Measurements from ENCODE around the gene OVOL2.

Gene OVOL2

GRCh38 chr20:18058661-18059467 is 1.1 kb upstream of the OVOL2 start:
- Histone ChIP-seq H3K4me1 (ENCODE audit: control insufficient read depth, insufficient read depth, low read depth, low read length) (peaks cover 24% of the 10 kb centered on the region), H3K4me2 (ENCODE audit: low read length, poor library complexity, severe bottlenecking) (peak overlapping the region; percentile 45), H2BK12ac (ENCODE audit: low read length in 2 of 2) (no peak overlapping the region), H3K9ac (ENCODE audit: low read length) (no peak overlapping the region), H3K9me3 (ENCODE audit: control insufficient read depth, low read length) (no peaks in the 10 kb centered on the region), H4K91ac (ENCODE audit: low read length) (no peak overlapping the region), H3K4me3 (ENCODE audit: insufficient read depth in 1 of 2, low read depth in 1 of 2, low read length in 2 of 2) (peak overlapping the region in 1 of 2 experiments; percentile 59), H2AFZ (ENCODE audit: low read depth, low read length) (no peak overlapping the region), H3K4ac (ENCODE audit: low read depth in 1 of 2, low read length in 2 of 2) (no peak overlapping the region), H3K27ac (ENCODE audit: low read length, poor library complexity, severe bottlenecking) (no peak overlapping the region), H3K27me3 (ENCODE audit: control insufficient read depth in 1 of 2, insufficient read depth in 1 of 2, low read length in 2 of 2) (peaks cover 71 to 85% of the 10 kb centered on the region in 2 experiments), H3K23ac (ENCODE audit: low read length in 2 of 2) (peak overlapping the region in 1 of 2 experiments; percentile 31), H2BK120ac (ENCODE audit: low read depth, low read length) (no peak overlapping the region), H2BK5ac (ENCODE audit: low read depth, low read length, poor library complexity, severe bottlenecking) (no peak overlapping the region), H3K18ac (ENCODE audit: low read depth in 1 of 2, low read length in 2 of 2) (no peak overlapping the region), H2BK15ac (ENCODE audit: low read depth, poor library complexity, severe bottlenecking) (no peak overlapping the region), H3K79me1 (replicated peaks; ENCODE audit: low read length, poor library complexity, severe bottlenecking) (no peaks in the 10 kb centered on the region), H3K36me3 (ENCODE audit: control insufficient read depth in 1 of 2, insufficient read depth in 2 of 2, low read depth in 1 of 2, low read length in 2 of 2) (no peaks in the 10 kb centered on the region), H3K14ac (ENCODE audit: low read length in 2 of 2) (no peak overlapping the region), H4K8ac (ENCODE audit: low read length) (no peak overlapping the region), H2AK5ac (ENCODE audit: low read length, severe bottlenecking) (no peak overlapping the region)
- DNase-seq, result no peak
- 1% methylated on average over 34 of the region's 46 CpGs for whole genome bisulfite sequencing

GRCh38 chr20:18057994-18058349 is 256 bp upstream of the OVOL2 start:
- peaks cover 80 to 92% of the 10 kb centered on the region in 2 experiments for H3K27me3 ChIP-seq (ENCODE audit: control insufficient read depth in 1 of 2, insufficient read depth in 1 of 2, low read length in 2 of 2)
- no peak overlapping the region for H4K8ac ChIP-seq (ENCODE audit: low read length)
- H3K27ac ChIP-seq (ENCODE audit: low read length, poor library complexity, severe bottlenecking), result no peak overlapping the region
- H2AFZ ChIP-seq (ENCODE audit: low read depth, low read length), result no peak overlapping the region
- H4K91ac ChIP-seq (ENCODE audit: low read length), result no peak overlapping the region
- no peak overlapping the region for H3K14ac ChIP-seq (ENCODE audit: low read length in 2 of 2)
- H3K9me3 ChIP-seq (ENCODE audit: control insufficient read depth, low read length), result no peaks in the 10 kb centered on the region
- no peak overlapping the region for H3K9ac ChIP-seq (ENCODE audit: low read length)
- no peak overlapping the region for H3K4ac ChIP-seq (ENCODE audit: low read depth in 1 of 2, low read length in 2 of 2)
- H2BK12ac ChIP-seq (ENCODE audit: low read length in 2 of 2), result no peak overlapping the region
- H3K4me2 ChIP-seq (ENCODE audit: low read length, poor library complexity, severe bottlenecking), result peak overlapping the region; percentile 92
- H3K79me1 ChIP-seq (replicated peaks; ENCODE audit: low read length, poor library complexity, severe bottlenecking), result no peaks in the 10 kb centered on the region
- no peak overlapping the region for H2BK120ac ChIP-seq (ENCODE audit: low read depth, low read length)
- H2BK5ac ChIP-seq (ENCODE audit: low read depth, low read length, poor library complexity, severe bottlenecking), result no peak overlapping the region
- 3% methylated on average over 9 of the region's 14 CpGs for whole genome bisulfite sequencing
- no peak overlapping the region for H2BK15ac ChIP-seq (ENCODE audit: low read depth, poor library complexity, severe bottlenecking)
- no peak overlapping the region for H3K23ac ChIP-seq (ENCODE audit: low read length in 2 of 2)
- H3K18ac ChIP-seq (ENCODE audit: low read depth in 1 of 2, low read length in 2 of 2), result no peak overlapping the region
- H3K4me3 ChIP-seq (ENCODE audit: insufficient read depth in 1 of 2, low read depth in 1 of 2, low read length in 2 of 2), result no peak overlapping the region
- H3K36me3 ChIP-seq (ENCODE audit: control insufficient read depth in 1 of 2, insufficient read depth in 2 of 2, low read depth in 1 of 2, low read length in 2 of 2), result no peaks in the 10 kb centered on the region
- DNase-seq, result no peak
- H2AK5ac ChIP-seq (ENCODE audit: low read length, severe bottlenecking), result no peak overlapping the region
- peaks cover 24% of the 10 kb centered on the region for H3K4me1 ChIP-seq (ENCODE audit: control insufficient read depth, insufficient read depth, low read depth, low read length)

GRCh38 chr20:18056174-18057100 is 1.3 kb downstream of the OVOL2 start:
- Histone ChIP-seq H2BK5ac (ENCODE audit: low read depth, low read length, poor library complexity, severe bottlenecking) (no peak overlapping the region), H3K9me3 (ENCODE audit: control insufficient read depth, low read length) (no peaks in the 10 kb centered on the region), H3K18ac (ENCODE audit: low read depth in 1 of 2, low read length in 2 of 2) (no peak overlapping the region), H3K23ac (ENCODE audit: low read length in 2 of 2) (peak overlapping the region in 1 of 2 experiments; percentile 41), H3K4me2 (ENCODE audit: low read length, poor library complexity, severe bottlenecking) (peak overlapping the region; percentile 68), H3K36me3 (ENCODE audit: control insufficient read depth in 1 of 2, insufficient read depth in 2 of 2, low read depth in 1 of 2, low read length in 2 of 2) (no peaks in the 10 kb centered on the region), H2BK12ac (ENCODE audit: low read length in 2 of 2) (no peak overlapping the region), H3K4me1 (ENCODE audit: control insufficient read depth, insufficient read depth, low read depth, low read length) (peaks cover 24% of the 10 kb centered on the region), H2BK15ac (ENCODE audit: low read depth, poor library complexity, severe bottlenecking) (no peak overlapping the region), H3K4ac (ENCODE audit: low read depth in 1 of 2, low read length in 2 of 2) (no peak overlapping the region), H3K79me1 (replicated peaks; ENCODE audit: low read length, poor library complexity, severe bottlenecking) (no peaks in the 10 kb centered on the region), H2AK5ac (ENCODE audit: low read length, severe bottlenecking) (no peak overlapping the region), H3K27me3 (ENCODE audit: control insufficient read depth in 1 of 2, insufficient read depth in 1 of 2, low read length in 2 of 2) (peaks cover 81 to 91% of the 10 kb centered on the region in 2 experiments), H3K4me3 (ENCODE audit: insufficient read depth in 1 of 2, low read depth in 1 of 2, low read length in 2 of 2) (peak overlapping the region in 1 of 2 experiments; percentile 20), H4K91ac (ENCODE audit: low read length) (peak overlapping the region; percentile 7), H3K9ac (ENCODE audit: low read length) (no peak overlapping the region), H2BK120ac (ENCODE audit: low read depth, low read length) (no peak overlapping the region), H3K14ac (ENCODE audit: low read length in 2 of 2) (peak overlapping the region in 1 of 2 experiments; percentile 41), H3K27ac (ENCODE audit: low read length, poor library complexity, severe bottlenecking) (no peak overlapping the region), H2AFZ (ENCODE audit: low read depth, low read length) (no peak overlapping the region), H4K8ac (ENCODE audit: low read length) (no peak overlapping the region)
- WGBS, result 1% methylated on average over 69 of the region's 103 CpGs
- DNase-seq, result peak; percentile 5

GRCh38 chr20:18055261-18055660 is 2.5 kb downstream of the OVOL2 start:
- Histone ChIP-seq H3K27me3 (ENCODE audit: control insufficient read depth in 1 of 2, insufficient read depth in 1 of 2, low read length in 2 of 2) (peaks cover 79 to 91% of the 10 kb centered on the region in 2 experiments), H3K9me3 (ENCODE audit: control insufficient read depth, low read length) (no peaks in the 10 kb centered on the region), H3K4ac (ENCODE audit: low read depth in 1 of 2, low read length in 2 of 2) (no peak overlapping the region), H2BK120ac (ENCODE audit: low read depth, low read length) (no peak overlapping the region), H3K79me1 (replicated peaks; ENCODE audit: low read length, poor library complexity, severe bottlenecking) (no peaks in the 10 kb centered on the region), H3K4me2 (ENCODE audit: low read length, poor library complexity, severe bottlenecking) (no peak overlapping the region), H2BK5ac (ENCODE audit: low read depth, low read length, poor library complexity, severe bottlenecking) (no peak overlapping the region), H3K4me1 (ENCODE audit: control insufficient read depth, insufficient read depth, low read depth, low read length) (peaks cover 24% of the 10 kb centered on the region), H3K27ac (ENCODE audit: low read length, poor library complexity, severe bottlenecking) (no peak overlapping the region), H2BK15ac (ENCODE audit: low read depth, poor library complexity, severe bottlenecking) (no peak overlapping the region), H3K14ac (ENCODE audit: low read length in 2 of 2) (no peak overlapping the region), H2AK5ac (ENCODE audit: low read length, severe bottlenecking) (no peak overlapping the region), H2BK12ac (ENCODE audit: low read length in 2 of 2) (no peak overlapping the region), H3K9ac (ENCODE audit: low read length) (no peak overlapping the region), H3K36me3 (ENCODE audit: control insufficient read depth in 1 of 2, insufficient read depth in 2 of 2, low read depth in 1 of 2, low read length in 2 of 2) (no peaks in the 10 kb centered on the region), H3K4me3 (ENCODE audit: insufficient read depth in 1 of 2, low read depth in 1 of 2, low read length in 2 of 2) (no peak overlapping the region), H3K18ac (ENCODE audit: low read depth in 1 of 2, low read length in 2 of 2) (no peak overlapping the region), H2AFZ (ENCODE audit: low read depth, low read length) (no peak overlapping the region), H4K91ac (ENCODE audit: low read length) (no peak overlapping the region), H3K23ac (ENCODE audit: low read length in 2 of 2) (no peak overlapping the region), H4K8ac (ENCODE audit: low read length) (no peak overlapping the region)
- DNase-seq, result no peak
- WGBS, result 14% methylated on average over 11 of the region's 11 CpGs

All from mesenchymal stem cell (in vitro differentiated cells and primary cell).